HG03558 (cell line): ENCODE measurements around the gene C3.
"Not testable (repeated sequence)": the region's sequence is repeated elsewhere in the genome, so short reads cannot be mapped to it uniquely, and the experiment has no call there.

Experiments
- ATAC-seq: cut with Tn5 transposase; IDR thresholded peaks from one replicate; pipeline ENCODE4 v1.9.1; 2021; ENCODE audit warnings: moderate number of reproducible peaks; ENCODE audit not compliant: unreplicated experiment; ENCODE audit errors: extremely low read depth

Gene C3

GRCh38 chr19:6632747-6633455 is 87.5 kb downstream of the C3 start:
- ATAC-seq, result not testable (repeated sequence)

- no peak for ATAC-seq
Observed at GRCh38 chr19:6632002-6632621, 88.3 kb downstream of the C3 start.
